KMS-11 (cell line): ENCODE results near the gene CFAP20.
"Not testable (repeated sequence)": the region's sequence is repeated elsewhere in the genome, so short reads cannot be mapped to it uniquely, and the experiment has no call there.

ENCODE experiments used
- H2AFZ ChIP-seq: fragments of 200-600 bp; sonication (generic); 2 replicates; pipeline ENCODE4 v1.6.1; 2016; ENCODE audit warnings: antibody characterized with exemption, mixed run types, low read depth
- H3K27ac ChIP-seq: fragments of 200-600 bp; sonication (generic); 2 replicates; pipeline ENCODE4 v1.6.1; 2016; ENCODE audit warnings: mild to moderate bottlenecking, mixed run types
- H3K27me3 ChIP-seq: fragments of 200-600 bp; sonication (generic); 2 replicates; pipeline ENCODE4 v1.6.1; 2017; ENCODE audit warnings: mild to moderate bottlenecking, low read depth, mixed run types, moderate library complexity; ENCODE audit not compliant: insufficient read depth
- H3K36me3 ChIP-seq: fragments of 200-600 bp; sonication (generic); 2 replicates; pipeline ENCODE4 v1.6.1; 2017; ENCODE audit warnings: mild to moderate bottlenecking, mixed run types; ENCODE audit not compliant: insufficient read depth
- H3K4me1 ChIP-seq: fragments of 200-600 bp; sonication (generic); 2 replicates; pipeline ENCODE4 v1.6.1; 2016; ENCODE audit warnings: mild to moderate bottlenecking, low read depth, mixed run types; ENCODE audit not compliant: poor library complexity, severe bottlenecking
- H3K4me2 ChIP-seq: fragments of 200-600 bp; sonication (generic); 2 replicates; pipeline ENCODE4 v1.7.0; 2016; ENCODE audit warnings: mild to moderate bottlenecking, mixed run types
- H3K4me3 ChIP-seq: fragments of 200-600 bp; sonication (generic); IDR thresholded peaks from 2 replicates; pipeline ENCODE4 v1.6.1; 2017; ENCODE audit warnings: low read depth, low read length, mixed read lengths; ENCODE audit not compliant: insufficient read depth
- H3K79me2 ChIP-seq: fragments of 200-600 bp; sonication (generic); 2 replicates; pipeline ENCODE4 v1.6.1; 2016; ENCODE audit warnings: low read depth, mixed run types; ENCODE audit not compliant: insufficient read depth
- H3K9ac ChIP-seq: fragments of 200-600 bp; sonication (generic); 2 replicates; pipeline ENCODE4 v1.6.1; 2016; ENCODE audit warnings: mild to moderate bottlenecking, mixed run types
- H4K20me1 ChIP-seq: fragments of 200-600 bp; sonication (generic); 2 replicates; pipeline ENCODE4 v1.6.1; 2016; ENCODE audit warnings: mild to moderate bottlenecking, mixed run types; ENCODE audit not compliant: insufficient read depth
- TF ChIP-seq, protein P1 (sequence below): fragments of 200-600 bp; sonication (generic); conservative IDR thresholded peaks from 2 replicates; pipeline ENCODE4 v1.6.1; 2017; ENCODE audit warnings: low read depth, mild to moderate bottlenecking, antibody characterized with exemption, low read length, moderate library complexity, mixed read lengths

Gene CFAP20

DNA sequence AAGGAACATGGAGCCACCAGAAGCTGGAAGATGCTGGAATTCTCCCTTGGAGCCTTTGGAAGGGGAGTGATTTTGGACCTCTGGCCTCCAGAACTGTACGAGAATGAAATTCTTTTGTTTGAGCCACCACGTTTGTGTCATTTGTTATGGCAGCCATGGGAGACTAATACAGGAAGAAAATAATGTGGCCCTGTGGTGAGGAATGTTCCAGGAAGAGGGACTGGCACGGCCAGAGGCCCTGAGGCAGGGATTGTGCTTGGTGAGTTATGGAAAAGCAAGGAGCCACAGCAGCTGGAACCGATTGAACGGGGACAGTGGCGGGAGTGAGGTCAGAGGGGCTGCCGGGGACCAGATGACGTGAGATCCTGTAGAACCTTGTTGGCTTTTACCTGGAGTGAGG is 51.4 kb downstream of the CFAP20 start:
- Histone ChIP-seq H2AFZ (no peak overlapping the region), H3K79me2 (no peaks in the 10 kb centered on the region), H3K27me3 (no peaks in the 10 kb centered on the region), H3K4me2 (no peak overlapping the region), H3K36me3 (no peaks in the 10 kb centered on the region), H3K9ac (no peak overlapping the region), H4K20me1 (no peaks in the 10 kb centered on the region), H3K4me3 (no peak overlapping the region), H3K27ac (no peak overlapping the region), H3K4me1 (no peaks in the 10 kb centered on the region)
- TF ChIP-seq, protein P1, sequence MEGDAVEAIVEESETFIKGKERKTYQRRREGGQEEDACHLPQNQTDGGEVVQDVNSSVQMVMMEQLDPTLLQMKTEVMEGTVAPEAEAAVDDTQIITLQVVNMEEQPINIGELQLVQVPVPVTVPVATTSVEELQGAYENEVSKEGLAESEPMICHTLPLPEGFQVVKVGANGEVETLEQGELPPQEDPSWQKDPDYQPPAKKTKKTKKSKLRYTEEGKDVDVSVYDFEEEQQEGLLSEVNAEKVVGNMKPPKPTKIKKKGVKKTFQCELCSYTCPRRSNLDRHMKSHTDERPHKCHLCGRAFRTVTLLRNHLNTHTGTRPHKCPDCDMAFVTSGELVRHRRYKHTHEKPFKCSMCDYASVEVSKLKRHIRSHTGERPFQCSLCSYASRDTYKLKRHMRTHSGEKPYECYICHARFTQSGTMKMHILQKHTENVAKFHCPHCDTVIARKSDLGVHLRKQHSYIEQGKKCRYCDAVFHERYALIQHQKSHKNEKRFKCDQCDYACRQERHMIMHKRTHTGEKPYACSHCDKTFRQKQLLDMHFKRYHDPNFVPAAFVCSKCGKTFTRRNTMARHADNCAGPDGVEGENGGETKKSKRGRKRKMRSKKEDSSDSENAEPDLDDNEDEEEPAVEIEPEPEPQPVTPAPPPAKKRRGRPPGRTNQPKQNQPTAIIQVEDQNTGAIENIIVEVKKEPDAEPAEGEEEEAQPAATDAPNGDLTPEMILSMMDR, result no peak

DNA sequence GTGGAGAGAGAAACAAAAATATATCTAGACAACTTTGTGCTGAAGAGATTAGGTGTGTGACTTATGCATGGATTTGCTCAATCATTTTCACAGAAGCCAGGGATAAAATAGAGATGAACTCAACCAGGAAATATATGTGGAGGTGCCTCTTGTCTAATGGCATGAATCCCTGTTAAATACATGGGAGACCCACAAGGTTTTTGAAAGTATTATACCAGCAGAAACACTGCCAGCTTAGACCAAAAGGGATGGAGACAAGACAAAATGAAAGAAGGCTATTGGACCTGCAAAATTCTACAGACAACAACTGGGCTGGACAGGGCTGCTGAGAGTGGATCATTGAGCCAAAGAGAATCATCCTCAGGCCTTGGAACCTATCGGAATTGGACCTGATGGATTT is 52.7 kb downstream of the CFAP20 start:
- Histone ChIP-seq H3K4me2 (no peak overlapping the region), H3K4me3 (no peak overlapping the region), H3K4me1 (no peaks in the 10 kb centered on the region), H3K79me2 (no peaks in the 10 kb centered on the region), H3K9ac (no peak overlapping the region), H3K27ac (no peak overlapping the region), H3K36me3 (no peaks in the 10 kb centered on the region), H4K20me1 (no peaks in the 10 kb centered on the region), H3K27me3 (no peaks in the 10 kb centered on the region), H2AFZ (no peak overlapping the region)
- TF ChIP-seq, protein P1, result no peak

DNA sequence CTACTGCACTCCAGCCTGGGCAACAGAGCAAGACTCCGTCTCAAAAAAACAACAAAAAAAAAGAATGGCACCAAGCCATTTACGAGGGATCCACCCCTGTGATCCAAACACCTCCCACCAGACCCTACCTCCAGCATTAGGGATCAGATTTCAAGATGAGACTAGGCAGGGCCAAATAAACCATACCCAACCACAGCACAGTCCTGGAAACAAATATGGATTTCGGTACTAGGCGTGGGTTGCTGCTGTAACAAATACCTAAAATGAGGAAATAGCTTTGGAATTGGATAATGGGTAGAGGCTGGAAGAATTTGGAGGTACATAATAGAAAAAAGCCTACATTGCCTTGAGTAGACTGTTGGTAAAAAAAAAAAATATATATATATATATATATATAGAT is 54.5 kb downstream of the CFAP20 start:
- Histone ChIP-seq H3K4me1 (no peaks in the 10 kb centered on the region), H3K4me3 (no peak overlapping the region), H4K20me1 (no peaks in the 10 kb centered on the region), H3K36me3 (no peaks in the 10 kb centered on the region), H3K4me2 (no peak overlapping the region), H3K79me2 (no peaks in the 10 kb centered on the region), H3K9ac (no peak overlapping the region), H3K27ac (no peak overlapping the region), H2AFZ (no peak overlapping the region), H3K27me3 (no peaks in the 10 kb centered on the region)
- TF ChIP-seq, protein P1, result no peak

DNA sequence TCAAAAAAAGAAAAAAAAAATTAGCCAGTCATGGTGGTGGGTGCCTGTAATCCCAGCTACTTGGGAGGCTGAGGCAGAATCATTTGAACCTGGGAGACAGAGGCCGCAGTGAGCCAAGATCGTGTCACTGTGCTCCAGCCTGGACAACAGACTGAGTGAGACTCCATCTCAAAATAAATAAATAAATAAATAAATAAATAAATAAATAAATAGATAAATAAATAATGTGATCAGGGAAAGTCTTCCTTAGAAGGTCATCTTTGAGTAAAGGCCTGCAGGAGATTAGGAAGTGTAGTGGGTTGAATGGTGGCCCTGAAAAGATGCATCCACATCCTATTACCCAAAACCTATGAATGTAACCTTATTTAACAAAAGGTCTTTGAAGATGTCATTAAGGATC is 56.1 kb downstream of the CFAP20 start:
- H3K4me2 ChIP-seq, H2AFZ ChIP-seq, H3K27ac ChIP-seq, H3K4me1 ChIP-seq, H3K9ac ChIP-seq, H3K36me3 ChIP-seq, H3K79me2 ChIP-seq, H3K27me3 ChIP-seq, H3K4me3 ChIP-seq, H4K20me1 ChIP-seq: not testable (repeated sequence)

DNA sequence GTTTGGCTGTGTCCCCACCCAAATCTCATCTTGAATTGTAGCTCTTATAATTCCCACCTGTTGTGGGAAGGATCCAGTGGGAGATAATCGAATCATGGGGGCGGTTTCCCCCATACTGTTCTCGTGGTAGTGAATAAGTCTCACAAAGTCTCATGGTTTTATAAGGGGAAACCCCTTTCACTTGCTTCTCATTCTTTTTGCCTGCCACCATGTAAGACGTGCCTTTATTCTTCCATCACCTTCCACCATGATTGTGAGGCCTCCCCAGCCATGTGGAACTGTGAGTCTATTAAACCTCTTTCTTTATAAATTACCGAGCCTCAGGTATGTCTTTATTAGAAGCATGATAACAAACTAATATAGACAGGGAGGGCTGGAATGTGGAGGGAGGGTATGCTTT is 57.0 kb downstream of the CFAP20 start:
- not testable (repeated sequence) for H3K4me3 ChIP-seq, H3K27me3 ChIP-seq, H3K27ac ChIP-seq, H3K9ac ChIP-seq, H3K4me2 ChIP-seq, H3K79me2 ChIP-seq, H4K20me1 ChIP-seq, H3K4me1 ChIP-seq, H3K36me3 ChIP-seq, H2AFZ ChIP-seq

DNA sequence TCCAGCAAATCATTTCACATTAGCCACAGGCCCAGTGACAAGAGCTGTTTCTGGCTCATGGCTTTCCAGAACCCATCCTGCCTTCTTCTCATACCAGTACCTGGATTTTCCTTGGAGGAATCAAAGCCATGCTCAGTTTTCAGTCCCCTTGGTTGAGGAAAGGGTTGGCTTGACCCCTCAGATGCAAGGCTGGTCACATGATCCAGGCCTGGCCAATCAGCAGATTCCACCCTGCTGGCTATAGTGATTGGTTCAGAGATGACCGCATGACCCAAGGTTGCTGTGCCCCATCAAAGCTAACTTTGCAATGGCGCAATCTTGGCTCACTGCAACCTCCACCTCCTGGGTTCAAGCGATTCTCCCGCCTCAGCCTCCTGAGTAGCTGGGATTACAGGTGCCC is 58.6 kb downstream of the CFAP20 start:
- H3K9ac ChIP-seq, result no peak overlapping the region
- TF ChIP-seq, protein P1, result no peak

More for the DNA sequence above, 58.6 kb downstream of the CFAP20 start:
- Histone ChIP-seq H3K79me2 (no peaks in the 10 kb centered on the region), H3K4me3 (no peak overlapping the region), H3K4me2 (no peak overlapping the region), H3K4me1 (no peaks in the 10 kb centered on the region), H4K20me1 (no peaks in the 10 kb centered on the region), H3K27ac (no peak overlapping the region), H3K36me3 (no peaks in the 10 kb centered on the region), H3K27me3 (no peaks in the 10 kb centered on the region), H2AFZ (no peak overlapping the region)
